HG02759 (cell line): ENCODE measurements around the gene DUSP1.

Experiments
- ATAC-seq: cut with Tn5 transposase; IDR thresholded peaks from one replicate; pipeline ENCODE4 v1.9.1; 2021; ENCODE audit warnings: mild to moderate bottlenecking, moderate library complexity; ENCODE audit not compliant: unreplicated experiment

Gene DUSP1

GRCh38 chr5:172765766-172766286, 5.2 kb downstream of the DUSP1 start:
- ATAC-seq, result no peak

- peak; percentile 96 for ATAC-seq
Observed at GRCh38 chr5:172764861-172765765, 5.9 kb downstream of the DUSP1 start.

- no peak for ATAC-seq
Observed at GRCh38 chr5:172763120-172763464, 7.9 kb downstream of the DUSP1 start.

GRCh38 chr5:172762214-172763119, 8.5 kb downstream of the DUSP1 start:
- ATAC-seq, result no peak

- ATAC-seq, result no peak
Observed at GRCh38 chr5:172760959-172761358, 10.0 kb downstream of the DUSP1 start.

- no peak for ATAC-seq
Observed at GRCh38 chr5:172760136-172760535, 10.9 kb downstream of the DUSP1 start.

- no peak for ATAC-seq
Observed at GRCh38 chr5:172758834-172759149, 12.2 kb downstream of the DUSP1 start.

GRCh38 chr5:172758077-172758833, 12.7 kb downstream of the DUSP1 start:
- ATAC-seq, result no peak

- no peak for ATAC-seq
Observed at GRCh38 chr5:172757394-172758010, 13.5 kb downstream of the DUSP1 start.

GRCh38 chr5:172756764-172757393, 14.1 kb downstream of the DUSP1 start:
- ATAC-seq, result no peak

GRCh38 chr5:172754596-172755356, 16.2 kb downstream of the DUSP1 start:
- ATAC-seq, result no peak

GRCh38 chr5:172753101-172753500, 17.9 kb downstream of the DUSP1 start:
- ATAC-seq, result no peak

- ATAC-seq, result no peak
Observed at GRCh38 chr5:172751761-172752510, 19.1 kb downstream of the DUSP1 start.

- ATAC-seq, result no peak
Observed at GRCh38 chr5:172749881-172750633, 20.9 kb downstream of the DUSP1 start.

- ATAC-seq, result no peak
Observed at GRCh38 chr5:172749076-172749475, 21.9 kb downstream of the DUSP1 start.

GRCh38 chr5:172748341-172748843, 22.6 kb downstream of the DUSP1 start:
- no peak for ATAC-seq

- no peak for ATAC-seq
Observed at GRCh38 chr5:172747471-172747870, 23.5 kb downstream of the DUSP1 start.

GRCh38 chr5:172746725-172747124, 24.3 kb downstream of the DUSP1 start:
- ATAC-seq, result no peak
